GM19468 (cell line): ENCODE data around the gene FRMD4B.

Experiments
- ATAC-seq: cut with Tn5 transposase; IDR thresholded peaks from one replicate; pipeline ENCODE4 v1.9.1; 2021; ENCODE audit warnings: mild to moderate bottlenecking, moderate library complexity, moderate number of reproducible peaks; ENCODE audit not compliant: unreplicated experiment; ENCODE audit errors: extremely low read depth

The FRMD4B gene

DNA sequence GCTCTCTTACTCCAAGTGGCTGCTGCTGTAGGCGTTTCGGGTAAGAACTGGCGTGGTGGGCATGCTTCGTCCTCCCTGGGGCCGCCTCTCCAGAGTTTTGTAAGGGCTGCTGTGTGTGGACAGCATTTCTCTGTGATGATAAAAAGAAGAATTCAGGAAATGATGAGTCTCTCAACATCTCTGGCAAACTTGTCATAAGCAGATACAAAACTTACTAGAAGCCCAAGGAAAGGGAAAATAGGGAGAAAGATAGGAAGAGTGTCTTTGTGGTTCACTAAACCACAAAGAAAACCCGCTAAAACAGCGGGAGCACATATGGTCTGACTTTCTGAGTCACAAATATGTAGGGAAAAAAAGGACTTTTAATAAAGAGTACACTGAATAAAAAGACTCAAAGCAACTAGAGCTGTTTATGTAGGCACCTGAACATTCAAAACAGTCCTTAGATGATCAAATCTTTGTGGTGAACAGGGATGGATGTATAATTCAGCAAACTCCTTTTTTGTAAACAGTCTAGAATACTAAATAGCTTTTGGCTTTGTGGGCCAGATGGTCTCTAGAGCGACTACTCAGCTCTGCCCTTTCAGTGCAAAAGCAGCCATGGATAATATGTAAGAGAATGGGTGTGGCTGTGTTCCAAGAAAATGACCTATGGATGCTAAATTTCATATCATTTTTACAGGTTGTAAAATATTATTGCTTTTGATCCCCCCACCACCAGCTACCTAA, 203.1 kb downstream of the FRMD4B start:
- no peak for ATAC-seq

DNA sequence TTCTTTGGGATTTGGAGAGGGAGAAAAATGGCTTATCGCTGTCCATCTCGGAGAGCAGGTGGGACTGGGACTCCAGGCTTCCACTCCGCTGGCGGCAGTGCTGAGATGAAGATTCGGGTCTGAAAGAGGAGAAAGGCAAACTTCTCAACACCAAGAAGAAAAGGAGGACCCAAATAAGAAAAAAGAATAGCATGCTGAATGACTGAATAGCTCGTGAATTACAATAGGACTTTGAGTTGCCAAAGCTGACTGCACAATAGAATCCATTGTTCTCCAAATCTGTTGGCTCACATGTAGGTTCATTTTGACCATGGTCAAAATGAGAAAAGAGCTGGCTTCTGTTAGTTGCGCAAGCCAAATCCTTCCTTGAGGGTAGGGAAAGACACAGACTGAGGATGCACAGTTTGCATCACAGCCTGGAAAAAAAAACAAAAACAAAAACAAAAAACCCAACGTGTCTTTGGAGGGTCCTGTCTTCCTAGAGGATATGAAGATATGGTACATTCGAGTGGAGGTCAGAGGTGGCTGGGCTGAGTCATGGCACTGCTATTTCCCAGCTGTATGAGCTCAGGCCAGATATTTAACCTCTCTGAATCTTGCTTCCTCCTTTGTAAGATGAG, 204.2 kb downstream of the FRMD4B start:
- no peak for ATAC-seq

DNA sequence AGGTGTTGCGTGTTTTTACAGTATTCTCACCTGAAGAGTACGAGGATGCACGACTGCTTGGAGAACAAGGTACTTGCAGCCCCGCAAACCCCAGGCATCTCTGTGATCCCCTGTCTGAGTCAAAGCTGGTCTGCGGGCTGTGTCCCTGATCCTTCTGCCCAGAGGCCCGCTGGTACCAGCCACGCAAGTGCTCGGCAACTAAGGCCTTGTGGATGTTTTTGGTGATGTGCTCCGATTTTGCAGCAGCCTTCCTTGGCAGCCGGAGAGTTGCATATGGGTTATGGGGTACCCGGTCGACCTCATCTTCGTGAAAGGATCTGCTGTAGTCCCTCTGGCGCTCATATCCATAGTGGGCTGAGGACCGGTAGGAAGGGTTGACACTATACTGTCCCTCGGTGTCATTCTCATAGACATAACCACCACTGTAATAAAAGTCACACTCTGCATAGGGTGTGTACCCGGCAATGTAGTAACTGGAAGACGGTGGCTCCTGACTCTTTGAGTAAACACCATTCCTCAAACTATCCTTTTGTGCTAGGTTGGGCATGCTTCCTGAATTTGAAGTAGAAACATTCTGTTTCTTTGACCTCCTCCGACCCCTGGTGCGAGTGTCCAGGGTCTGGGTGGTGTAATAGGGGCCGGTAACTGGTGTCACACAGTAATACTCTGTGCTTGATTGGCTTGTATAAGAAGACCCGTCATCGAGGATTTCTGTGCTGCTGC, 204.9 kb downstream of the FRMD4B start:
- ATAC-seq, result no peak

DNA sequence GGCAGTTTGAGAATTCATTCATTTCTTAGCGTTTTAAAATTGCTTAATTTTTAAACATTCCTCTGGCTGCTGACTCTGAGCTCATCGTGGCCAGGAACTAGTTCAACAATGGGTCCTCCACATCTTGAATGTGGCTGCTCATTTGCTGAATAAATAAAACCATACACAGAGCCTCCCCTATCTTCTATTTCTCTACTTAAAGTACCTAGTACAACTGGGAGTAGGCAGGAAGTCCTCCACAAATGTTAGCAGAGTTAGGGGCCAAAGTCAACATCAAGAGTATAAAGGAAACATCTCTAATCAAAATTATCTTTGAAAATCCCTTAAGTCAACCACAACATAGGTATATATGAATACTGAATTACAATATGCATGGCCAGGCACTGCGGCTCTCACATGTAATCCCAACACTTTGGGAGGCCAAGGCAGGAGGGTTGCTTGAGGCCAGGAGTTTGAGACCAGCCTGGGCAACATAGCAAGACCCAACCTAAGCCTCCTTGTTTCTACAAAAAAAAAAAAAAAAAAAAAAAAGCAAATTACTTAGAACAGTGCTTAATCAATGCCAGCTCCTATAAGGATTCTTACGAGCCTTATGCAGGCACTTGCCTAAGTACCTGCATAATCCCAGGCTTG, 206.0 kb downstream of the FRMD4B start:
- no peak for ATAC-seq

DNA sequence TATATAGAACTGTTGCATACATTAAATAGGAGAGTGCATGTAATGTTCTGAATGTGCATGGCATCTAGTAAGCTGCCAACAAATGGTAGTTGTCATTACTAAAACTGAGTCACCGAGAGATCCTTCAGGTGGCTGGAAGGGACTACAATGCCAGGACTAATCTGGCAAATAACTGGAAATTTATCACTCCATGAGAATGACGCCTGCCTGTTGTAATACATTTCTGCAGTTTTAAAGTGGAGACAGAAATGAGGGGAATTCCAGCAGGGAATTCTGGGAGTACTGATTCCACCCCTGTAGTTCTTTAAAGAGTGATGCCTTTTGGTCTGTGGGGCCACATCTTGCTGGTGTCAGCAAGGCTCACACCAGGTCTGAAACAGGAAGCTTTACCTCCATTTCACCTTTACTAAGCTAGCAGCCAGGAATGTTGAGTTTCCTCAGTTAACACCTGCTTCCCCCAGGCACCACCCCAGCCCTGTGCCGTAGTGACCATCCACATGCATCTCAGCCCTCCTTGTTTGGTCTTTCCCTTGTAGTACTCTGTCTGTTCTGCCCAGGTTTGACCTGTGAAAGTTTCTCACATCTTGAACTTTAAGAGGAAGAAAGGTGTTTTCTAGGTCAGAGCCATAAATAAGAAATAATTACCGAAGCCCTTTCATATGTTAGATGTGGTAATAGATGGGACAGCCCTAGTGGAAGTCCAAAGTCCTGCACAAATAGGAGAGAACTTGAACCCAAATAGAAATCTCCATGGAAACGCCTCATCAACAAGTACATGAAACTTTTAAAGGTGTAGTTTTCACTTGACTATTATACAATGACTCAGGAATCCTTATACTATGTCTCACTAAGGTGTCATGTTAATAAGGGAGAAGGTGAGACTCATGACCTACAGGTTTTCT, 206.8 kb downstream of the FRMD4B start:
- no peak for ATAC-seq

DNA sequence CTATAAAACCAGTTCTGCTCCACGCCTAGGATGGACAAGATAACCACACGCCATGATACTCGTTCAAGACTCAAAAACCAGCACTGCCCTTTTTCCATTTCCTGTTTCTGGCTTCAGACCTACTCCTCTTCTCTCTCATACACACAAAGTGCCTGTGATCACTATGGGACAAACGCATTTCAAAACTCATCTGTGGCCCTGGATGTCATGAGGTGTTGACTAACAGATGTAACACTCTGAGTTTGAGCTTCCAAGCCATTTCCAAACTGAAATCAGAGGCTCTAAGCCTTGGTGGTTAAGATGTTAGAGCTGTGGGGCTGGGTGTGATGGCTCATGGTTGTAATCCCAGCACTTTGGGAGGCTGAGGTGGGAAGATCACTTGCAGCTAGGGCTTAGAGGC, 207.8 kb downstream of the FRMD4B start:
- ATAC-seq, result no peak

DNA sequence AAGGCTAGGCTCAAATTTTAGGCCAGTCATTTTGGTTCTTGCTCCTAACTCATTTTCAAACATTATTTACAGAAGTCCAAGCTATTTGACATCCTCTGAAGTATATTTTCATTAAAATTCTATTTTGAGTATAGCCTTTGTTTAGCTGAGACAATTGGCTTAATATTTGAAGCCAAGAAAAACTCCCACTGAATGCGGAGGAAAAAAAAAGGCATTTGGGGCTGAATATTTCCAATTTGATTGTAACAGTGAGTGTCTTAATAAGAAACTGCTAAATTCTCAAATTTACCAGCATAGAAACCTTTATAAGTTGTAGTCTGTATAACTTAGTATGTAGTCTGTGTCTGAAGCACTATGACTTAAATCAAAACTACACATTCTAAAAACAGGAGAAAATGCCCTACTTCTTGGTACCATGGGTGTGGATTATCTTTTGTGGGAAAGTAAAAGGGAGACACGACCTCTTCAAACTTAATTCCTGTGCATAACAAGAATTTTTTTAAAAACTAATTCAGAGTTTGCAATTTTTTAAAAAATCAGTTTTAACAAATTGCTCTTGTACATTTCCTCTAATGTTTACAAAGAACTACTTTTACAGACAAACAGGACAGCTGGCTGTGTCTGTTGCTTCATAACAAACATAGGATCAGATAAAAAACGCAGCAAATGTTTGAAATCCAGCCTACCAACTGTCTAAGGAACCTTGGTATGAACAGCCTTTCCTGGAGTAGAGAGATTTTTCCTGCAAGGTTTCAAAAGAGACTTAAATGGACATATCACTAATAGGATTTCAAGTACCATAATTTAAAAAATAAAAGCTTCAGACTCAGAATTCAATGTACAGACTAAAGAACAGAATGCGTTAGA, 210.8 kb downstream of the FRMD4B start:
- no peak for ATAC-seq

DNA sequence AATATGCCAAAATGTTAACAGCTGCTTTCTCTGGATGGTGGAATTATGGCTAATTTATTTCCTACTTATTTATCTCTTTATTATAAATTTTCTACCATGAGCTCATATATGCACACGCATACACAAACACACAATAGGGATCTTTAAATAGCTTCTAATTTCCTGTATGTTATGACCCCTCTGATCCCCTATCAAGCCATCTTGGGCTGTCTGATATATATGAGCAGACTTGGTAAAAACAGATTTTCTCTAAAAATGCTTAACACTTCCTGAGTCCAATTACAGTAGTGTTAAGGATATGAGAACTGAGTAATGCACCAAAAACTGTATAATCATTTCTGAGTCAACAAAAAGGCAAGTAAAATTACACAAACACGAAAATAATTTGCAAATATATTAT, 211.4 kb downstream of the FRMD4B start:
- ATAC-seq, result no peak

DNA sequence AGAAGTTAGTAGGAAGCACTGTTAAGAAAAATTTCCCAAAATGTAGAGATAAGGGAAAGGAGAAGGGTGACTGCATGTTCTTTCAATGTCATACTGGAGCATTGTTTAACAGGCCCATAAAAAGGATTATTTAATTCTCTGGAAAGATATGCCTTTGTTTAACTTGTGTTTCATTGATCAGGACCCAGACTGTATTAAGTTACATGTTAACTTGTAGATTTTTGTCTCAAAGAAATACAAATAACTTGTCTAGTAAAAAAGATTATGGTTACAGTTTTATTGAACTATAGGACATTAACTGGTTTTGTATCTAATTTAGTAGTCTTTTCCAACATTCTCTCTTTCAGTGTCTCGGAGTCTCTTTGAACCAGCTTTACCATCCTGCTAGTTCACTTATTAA, 213.8 kb downstream of the FRMD4B start:
- ATAC-seq, result no peak

DNA sequence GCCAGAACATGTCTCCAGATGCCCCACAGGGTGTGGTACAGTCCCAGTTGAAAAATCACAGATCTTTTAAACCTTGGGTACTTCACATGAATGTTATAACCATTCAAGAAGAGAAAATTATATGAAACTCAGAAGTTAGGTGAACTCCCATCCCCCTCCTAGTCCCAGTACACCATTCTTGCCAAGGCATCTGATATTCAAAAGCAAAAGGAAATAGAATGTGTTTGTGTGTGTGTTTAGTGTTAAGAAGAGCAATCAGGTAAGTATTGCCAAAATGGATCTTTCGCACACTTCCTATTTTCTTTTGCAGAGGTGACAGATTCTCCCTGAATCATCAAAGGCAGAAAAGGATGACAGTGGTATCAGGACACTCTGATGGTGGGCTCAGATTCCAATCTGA, 219.4 kb downstream of the FRMD4B start:
- ATAC-seq, result no peak

DNA sequence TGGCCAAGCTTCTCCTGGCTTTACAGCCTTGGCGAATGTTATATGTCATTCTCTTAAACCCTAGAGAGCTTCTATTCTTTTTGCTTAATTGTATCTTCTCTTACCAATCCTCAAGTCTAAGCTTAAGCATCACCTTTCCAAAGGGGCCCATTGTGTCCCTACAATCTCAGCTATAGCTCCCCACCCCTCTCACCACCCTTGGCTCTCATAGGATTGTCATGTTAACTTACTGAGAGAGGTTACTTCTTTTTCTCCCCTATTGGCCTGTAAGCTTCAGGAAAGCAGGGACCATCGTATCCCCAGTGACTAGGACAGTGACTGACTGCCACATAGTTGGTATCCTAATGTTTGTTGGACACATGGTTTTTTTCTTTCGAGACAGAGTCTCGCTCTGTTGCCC, 220.1 kb downstream of the FRMD4B start:
- no peak for ATAC-seq

DNA sequence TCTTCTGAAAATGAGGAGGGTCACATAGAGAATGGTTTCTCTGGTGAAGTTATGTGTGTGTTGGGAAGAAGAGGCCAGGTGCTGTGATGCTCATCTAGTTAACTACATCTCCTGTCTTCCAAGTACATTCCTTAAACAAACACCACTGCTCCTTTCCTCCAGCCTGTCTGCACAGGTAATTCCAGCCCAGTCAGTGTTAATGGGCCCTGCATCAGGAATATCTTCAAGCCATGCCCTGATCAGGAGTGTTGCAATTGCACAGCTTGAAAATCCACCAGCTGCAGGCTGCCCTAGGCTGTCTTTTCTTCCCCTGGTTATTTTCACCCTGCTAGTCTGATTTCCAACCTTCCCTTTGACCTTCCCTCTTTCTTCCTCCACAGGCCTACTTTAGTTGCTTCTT, 221.6 kb downstream of the FRMD4B start:
- ATAC-seq, result no peak

DNA sequence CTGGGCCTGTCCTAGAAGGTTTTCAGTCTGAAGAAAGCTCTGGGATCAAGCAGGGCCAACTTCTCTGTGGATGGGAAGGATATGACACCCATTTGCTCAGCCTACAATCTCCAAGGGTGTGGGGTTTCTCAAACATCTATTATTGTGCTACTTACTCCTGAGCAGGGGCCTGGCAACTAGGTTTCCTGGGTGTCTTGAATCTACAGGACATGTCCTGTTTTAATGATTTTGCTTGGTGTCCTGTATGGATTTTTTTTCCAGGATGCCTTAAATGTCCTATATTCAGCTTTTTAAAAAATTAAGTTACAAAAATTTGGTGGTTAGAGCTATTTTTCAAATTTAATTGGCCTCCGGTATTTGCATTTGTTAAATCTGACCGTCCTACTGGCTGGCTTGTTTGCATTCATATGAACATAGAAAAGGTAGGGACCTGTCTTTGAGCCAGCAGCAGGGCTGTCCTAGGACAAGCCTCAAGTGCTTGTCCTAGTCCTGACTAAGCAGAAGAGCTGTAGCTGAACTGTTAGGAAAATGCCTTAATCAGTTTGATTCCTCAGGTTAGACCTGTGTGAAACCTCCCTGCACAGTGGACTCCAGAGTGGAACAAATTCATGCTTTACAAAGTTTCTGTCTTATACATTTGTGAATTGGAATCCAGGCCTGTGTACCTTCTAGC, 223.4 kb downstream of the FRMD4B start:
- no peak for ATAC-seq

DNA sequence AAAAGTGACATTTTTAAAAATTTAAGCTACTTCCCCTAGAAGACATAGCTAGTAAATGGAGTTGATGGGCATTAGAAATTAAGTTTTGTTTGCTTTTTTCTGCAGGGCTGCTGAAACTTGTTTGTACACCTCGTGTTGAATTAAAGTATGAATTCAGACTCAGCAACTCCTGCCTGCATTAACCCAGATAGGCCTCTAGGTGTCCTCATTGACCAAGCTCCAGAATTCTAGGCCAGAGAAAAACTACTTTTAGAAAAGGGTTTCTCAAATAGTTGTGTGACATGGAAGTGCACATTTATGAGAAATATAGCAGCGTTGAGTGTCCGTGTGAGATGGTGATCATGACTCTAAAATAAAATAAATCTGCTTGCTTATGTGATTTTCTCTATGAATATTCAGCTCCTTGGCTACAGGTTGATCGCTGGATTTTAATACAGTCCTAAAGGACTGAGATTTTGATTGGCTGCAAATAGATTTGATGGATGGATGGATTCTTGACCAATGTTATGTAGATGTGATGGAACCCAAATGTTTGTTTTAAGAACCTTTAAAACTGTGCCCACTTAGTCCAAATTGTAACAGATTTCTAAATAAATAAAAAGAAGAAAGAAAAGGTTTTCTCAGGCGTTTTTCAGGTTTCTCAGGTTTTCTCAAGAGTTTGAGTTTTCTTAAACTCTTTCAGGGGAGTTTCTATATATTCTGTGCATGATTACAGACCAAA, 224.1 kb downstream of the FRMD4B start:
- ATAC-seq, result peak; percentile 46

DNA sequence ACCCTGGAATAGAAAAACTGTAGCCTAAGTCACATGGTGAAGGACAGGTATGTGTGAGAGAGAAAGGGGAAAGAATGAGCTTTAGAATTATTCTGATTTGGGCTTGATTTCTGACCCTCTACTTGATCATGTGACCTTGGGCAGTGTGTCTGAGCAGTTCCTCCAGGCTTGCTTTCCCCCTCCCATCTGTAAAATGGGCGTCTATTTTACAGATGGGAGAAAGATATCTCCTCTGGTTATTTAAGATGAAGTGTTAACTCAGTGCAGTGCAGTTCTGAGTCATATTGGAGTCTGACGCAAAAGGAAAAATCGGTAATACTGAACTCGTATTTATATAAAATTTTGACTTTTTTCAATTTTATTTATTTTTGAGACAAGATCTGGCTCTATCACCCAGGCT, 225.4 kb downstream of the FRMD4B start:
- no peak for ATAC-seq

DNA sequence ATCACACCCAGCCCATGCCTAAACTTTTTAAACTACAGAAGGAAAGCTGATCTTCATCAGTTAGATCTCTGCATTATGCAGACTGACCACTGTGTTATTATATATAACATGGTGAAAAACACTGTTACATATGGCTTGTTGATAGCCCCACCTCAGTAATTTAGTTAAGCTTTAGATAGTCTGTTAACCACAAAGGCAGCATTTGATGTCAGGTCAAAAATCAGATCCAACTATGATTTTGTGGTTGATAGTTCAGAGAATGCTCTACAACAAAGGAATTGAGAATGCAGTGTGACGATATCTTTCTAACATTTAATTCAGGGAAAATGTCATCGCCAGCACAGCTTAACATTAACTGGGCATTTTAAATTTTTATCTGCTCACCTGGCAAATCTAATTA, 225.8 kb downstream of the FRMD4B start:
- ATAC-seq, result no peak

DNA sequence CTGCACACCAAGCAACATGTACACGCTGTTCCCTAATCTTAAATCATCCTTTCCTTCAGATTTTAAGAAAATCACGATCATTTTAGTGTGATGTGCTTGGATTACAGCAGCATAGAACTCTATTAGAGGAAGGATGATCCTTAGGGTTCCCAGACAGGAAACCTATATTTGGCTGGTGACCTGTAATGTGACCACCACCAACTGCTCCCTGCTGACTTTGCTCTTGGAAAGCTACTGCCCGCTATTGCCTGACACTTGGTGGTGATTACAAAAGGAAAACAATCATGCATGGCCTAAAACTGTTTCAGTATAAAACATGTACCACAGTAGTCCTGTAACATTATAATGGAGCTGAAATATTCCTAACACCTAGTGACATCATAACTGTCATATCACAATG, 236.3 kb downstream of the FRMD4B start:
- no peak for ATAC-seq

DNA sequence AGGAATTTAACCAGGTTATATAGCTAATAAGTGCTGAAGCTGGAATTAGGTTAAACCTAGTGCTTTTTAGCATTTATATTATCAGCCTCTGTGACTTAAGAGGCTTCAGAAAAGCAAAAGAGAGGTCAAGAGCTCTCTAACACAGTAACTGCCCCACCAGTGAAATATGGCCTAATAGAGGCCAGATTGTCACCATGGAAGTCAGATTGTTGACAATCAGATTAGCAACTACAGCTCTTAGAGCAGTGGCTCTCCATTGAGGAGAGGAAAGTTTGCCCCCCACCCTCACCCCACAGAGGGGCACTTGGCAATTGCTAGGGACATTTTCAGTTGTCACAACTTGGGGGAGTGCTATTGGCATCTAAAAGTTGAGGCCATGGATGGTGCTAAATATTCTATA, 240.2 kb downstream of the FRMD4B start:
- ATAC-seq, result no peak
